GM04504 (cell line): Measurements from ENCODE around the gene USHBP1.
"Not testable (repeated sequence)": the region's sequence is repeated elsewhere in the genome, so short reads cannot be mapped to it uniquely, and the experiment has no call there.

Experiments used
- DNase-seq: peaks from one replicate; pipeline ENCODE4 v3.0.0-alpha.2; 2012; ENCODE audit warnings: low read depth

The USHBP1 gene

GRCh38 chr19:17264641-17264979, at the start of gene USHBP1:
USHBP1 (minus strand) TSS chr19:17264745; CDS start chr19:17264299, 446 bp downstream.
- no peak for DNase-seq

- DNase-seq: no peak
Observed at GRCh38 chr19:17314007-17314593, 49.6 kb upstream of the USHBP1 start.

GRCh38 chr19:17312189-17313113, 47.9 kb upstream of the USHBP1 start:
- DNase-seq: no peak

GRCh38 chr19:17311455-17312188, 47.1 kb upstream of the USHBP1 start:
- peak; percentile 29 for DNase-seq

- DNase-seq: no peak
Observed at GRCh38 chr19:17309965-17310461, 45.5 kb upstream of the USHBP1 start.

GRCh38 chr19:17309198-17309964, 44.8 kb upstream of the USHBP1 start, which contains the start of gene DDA1:
DDA1 (plus strand) TSS chr19:17309563; CDS start chr19:17309655, 92 bp downstream.
- peak; percentile 100 for DNase-seq

GRCh38 chr19:17307876-17308377, 43.4 kb upstream of the USHBP1 start:
- DNase-seq: no peak

- no peak for DNase-seq
Observed at GRCh38 chr19:17306285-17306714, 41.8 kb upstream of the USHBP1 start.

- DNase-seq: peak; percentile 97
Observed at GRCh38 chr19:17305517-17306284, 41.2 kb upstream of the USHBP1 start, which contains the start of gene MRPL34. MRPL34 (plus strand) TSS chr19:17305872; CDS start chr19:17305893, 21 bp downstream.

GRCh38 chr19:17305216-17305516, 40.6 kb upstream of the USHBP1 start:
- DNase-seq: no peak

GRCh38 chr19:17304386-17305215, 40.1 kb upstream of the USHBP1 start:
- DNase-seq: no peak

- no peak for DNase-seq
Observed at GRCh38 chr19:17303940-17304267, 39.4 kb upstream of the USHBP1 start.

- peak; percentile 88 for DNase-seq
Observed at GRCh38 chr19:17303167-17303939, 38.8 kb upstream of the USHBP1 start, which contains the start of gene ABHD8. ABHD8 (minus strand) TSS chr19:17303425; CDS start chr19:17301616, 1,809 bp downstream.

GRCh38 chr19:17302391-17303166, 38.0 kb upstream of the USHBP1 start:
- DNase-seq: no peak

GRCh38 chr19:17300992-17301619, 36.6 kb upstream of the USHBP1 start:
- DNase-seq: no peak

- DNase-seq: no peak
Observed at GRCh38 chr19:17296976-17297375, 32.4 kb upstream of the USHBP1 start.

- DNase-seq: no peak
Observed at GRCh38 chr19:17296273-17296672, 31.7 kb upstream of the USHBP1 start.

- not testable (repeated sequence) for DNase-seq
Observed at GRCh38 chr19:17295551-17295950, 31.0 kb upstream of the USHBP1 start.
